GM19463 (cell line): ENCODE measurements around the gene MYZAP.

Source experiments
- ATAC-seq: cut with Tn5 transposase; IDR thresholded peaks from one replicate; pipeline ENCODE4 v1.9.1; 2021; ENCODE audit warnings: mild to moderate bottlenecking, moderate library complexity; ENCODE audit not compliant: unreplicated experiment

MYZAP gene

DNA sequence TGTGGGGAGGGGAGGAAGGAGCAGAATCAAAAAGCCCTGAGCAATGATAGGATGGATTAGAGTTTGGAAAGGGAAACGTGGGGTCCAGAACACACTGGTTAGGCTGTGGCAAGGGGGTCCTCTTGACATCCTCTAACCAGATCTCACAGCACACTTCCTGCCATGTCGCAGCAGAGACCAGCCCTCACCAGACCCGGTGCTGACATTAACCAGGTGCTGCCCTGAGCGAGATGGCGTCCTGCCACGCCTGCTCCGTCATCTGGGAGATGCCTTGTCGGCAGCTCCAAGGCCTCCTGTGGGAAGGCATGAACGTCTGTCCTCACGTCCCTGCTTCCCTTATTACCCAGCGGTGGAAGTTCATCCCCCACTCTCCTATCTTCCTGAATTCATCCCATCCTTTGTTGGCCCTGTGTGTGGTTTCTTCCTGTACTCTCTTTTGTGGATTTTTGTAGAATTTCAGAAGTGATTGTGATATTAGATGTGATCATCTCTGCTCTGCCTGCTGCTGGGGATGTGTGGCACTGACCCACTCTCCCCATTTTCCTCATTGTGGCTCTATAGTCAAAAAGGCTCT, 29.4 kb upstream of the MYZAP start:
- ATAC-seq, result no peak

DNA sequence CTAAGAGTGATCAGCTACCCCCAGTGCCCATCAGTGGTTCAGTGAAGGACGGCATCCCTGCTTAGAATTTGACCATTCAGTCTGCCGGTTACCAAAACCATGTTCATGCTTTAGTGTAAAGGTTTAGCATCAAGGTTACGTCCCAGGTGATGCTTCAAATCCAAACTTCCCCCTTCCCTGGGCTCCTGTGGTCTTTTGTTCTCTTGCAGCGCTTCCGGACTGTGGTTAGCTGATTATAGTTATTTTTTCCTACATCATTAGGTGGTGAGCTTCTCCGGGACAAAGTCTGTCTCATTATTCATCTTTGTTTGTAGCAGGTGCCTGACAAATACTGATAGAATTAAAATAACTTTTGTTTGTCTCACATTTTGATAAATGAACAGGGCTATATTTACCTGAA, 28.3 kb upstream of the MYZAP start:
- ATAC-seq, result no peak

DNA sequence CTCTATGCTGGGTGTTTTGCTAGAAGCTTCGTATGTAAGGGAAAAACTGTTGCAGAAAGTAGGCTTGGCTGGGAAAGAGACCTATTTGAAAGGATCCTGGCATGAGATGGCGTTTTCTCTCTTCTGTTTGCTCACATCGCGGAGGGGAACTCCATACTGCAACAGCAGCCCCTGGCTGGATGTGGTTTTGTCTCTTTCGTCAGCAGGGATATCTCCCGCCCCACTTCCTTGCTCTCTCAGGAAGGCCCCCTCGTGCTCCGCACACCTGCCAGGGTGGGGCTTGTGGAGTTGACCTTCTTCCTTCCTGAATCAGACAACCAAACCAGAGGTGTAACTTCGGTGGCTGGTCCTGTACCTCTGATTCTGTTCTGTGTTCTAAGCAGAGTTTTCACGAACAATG, 26.4 kb upstream of the MYZAP start:
- no peak for ATAC-seq

DNA sequence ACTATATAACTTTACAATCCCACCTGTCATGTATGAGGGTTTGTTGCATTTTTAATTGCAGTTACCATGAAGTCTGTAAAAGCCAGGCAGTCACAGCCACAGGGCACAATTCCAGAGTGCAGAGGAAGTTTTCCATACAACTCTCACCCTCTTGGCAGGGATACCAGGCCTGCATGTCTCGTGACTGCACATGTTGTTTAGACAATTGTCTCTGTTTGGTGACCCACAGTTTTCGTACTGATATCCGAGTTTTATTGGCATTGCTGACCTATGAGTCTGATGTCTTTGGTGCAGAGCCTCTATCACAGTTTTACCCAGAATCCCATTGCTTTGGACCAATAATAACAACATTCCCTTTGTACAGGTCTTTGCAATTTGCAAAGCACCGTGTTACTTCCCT, 24.9 kb upstream of the MYZAP start:
- ATAC-seq, result no peak

DNA sequence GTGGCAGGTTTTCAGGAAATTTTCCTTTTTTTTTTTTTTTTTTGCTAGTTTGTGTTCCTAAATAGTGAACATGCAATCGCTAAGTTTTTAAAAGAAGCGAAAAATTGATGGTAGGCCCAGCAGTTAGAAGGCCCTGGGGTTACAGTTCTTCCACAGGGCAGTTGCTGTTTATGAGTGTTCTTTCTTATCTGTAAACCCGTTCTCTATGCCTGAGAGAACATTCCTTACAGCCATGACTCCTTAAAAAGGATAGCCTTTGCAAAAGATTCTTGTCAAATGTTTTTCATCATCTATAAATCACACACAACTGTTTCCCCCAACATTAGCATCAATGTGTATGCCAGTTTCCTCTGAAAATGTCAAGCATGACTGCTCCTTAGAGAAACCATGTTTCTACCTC, 23.8 kb upstream of the MYZAP start:
- no peak for ATAC-seq

DNA sequence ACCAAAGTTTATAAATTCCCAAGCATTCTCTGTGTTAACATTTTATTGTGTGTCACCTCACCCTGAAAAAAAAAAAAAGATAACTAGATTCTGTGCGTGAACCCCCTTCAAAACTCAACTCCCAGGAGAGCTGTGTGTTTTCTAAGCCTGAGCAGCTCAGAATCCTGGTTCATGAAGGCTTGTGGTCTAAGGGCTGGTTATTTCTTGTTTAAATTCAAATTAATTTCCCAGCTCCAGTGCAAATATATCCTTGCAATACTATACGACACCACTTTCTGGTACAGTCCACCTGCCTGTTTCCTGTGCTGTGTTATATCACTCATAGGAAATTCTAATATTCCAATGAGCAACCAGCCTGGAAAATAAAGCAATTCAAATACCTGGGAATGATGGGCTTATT, 23.4 kb upstream of the MYZAP start:
- ATAC-seq, result no peak

DNA sequence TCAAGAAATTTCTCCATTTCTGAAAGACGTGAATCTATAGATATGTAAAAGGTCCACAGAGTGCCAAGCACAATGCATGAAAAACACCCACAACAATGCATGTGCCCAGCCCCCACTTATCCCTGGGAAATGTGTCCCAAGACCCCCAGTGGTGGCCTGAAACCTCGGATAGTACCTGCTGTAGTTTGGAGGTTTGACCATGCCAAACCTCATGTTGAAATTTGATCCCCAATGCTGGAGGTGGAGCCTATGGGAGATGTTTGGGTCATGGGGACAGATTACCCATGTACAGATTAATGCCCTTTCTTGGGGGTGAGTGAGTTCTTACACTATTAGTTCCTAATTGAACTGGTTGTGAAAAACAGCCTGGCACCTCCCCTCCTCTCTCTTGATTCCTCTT, 21.4 kb upstream of the MYZAP start:
- no peak for ATAC-seq

DNA sequence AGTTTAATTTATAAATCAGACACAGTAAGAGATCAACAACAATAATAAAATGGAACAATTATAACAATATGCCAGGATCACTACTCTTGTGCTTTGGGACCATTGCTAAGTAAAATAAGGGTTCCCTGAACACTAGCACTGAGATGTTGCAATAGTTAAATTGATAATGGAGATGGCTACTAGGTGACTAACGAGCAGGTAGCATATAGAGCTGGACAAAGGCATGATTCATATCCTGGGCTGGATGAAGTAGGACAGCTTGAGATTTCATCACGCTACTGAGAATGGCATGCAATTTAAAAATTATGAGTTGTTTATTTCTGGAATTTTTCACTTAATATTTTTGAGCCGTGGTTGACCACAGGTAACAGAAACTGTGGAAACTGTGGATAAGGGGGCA, 20.7 kb upstream of the MYZAP start:
- no peak for ATAC-seq

DNA sequence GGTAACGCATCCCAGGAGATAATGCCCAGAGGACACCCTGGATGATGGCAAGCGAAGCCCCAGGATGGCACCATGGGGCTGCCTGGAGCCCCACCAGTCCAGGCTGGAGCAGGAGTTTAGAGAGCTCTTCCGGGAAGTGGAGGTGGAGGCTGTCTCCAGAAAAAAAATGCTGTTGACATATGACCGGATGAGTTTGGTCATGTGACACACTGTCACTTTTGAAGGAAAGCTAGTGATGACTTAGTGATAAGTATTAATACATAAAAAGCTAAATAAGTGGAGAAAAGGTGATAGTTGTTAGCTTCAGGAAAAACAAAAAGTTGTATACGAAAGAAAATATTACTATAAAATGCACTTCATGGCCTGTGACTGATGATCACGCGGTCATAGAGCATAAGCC, 20.0 kb upstream of the MYZAP start:
- no peak for ATAC-seq

DNA sequence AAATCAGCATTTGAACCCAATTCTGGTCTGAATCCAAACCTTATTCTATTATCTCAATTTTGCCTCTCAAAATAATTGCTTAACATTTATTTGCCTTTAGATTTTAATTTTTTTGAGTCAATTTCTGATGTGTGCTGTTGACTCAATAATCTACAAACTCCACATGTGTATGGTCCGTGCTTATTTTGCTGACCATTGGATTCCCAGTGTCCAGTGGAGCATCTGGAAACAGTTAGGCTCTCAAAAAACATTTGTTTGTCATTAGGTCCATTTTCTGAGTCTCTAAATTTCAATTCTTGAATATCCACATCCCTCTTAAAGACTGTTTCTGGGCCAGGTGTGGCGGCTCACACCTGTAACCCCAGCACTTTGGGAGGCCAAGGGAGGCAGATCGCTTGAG, 19.2 kb upstream of the MYZAP start:
- no peak for ATAC-seq

DNA sequence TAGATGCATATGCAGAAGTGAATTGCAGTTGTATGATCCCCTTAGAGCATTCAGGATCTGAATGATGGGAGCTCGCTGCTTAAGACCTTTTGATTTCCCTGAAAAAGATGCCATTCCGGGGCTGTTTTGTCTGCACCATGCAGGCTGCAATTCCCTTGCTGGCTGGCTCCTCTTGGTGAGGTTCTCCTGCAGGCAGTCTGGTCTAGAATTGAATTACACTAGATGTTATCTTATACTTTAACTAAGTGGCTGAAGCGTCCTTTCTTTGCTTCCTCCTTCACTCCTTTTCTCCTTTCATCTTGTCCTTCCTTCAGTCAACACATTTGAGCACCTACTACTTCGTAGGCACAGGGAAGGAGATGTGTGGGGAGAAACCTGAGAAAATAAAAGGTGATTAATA, 18.6 kb upstream of the MYZAP start:
- ATAC-seq, result no peak

DNA sequence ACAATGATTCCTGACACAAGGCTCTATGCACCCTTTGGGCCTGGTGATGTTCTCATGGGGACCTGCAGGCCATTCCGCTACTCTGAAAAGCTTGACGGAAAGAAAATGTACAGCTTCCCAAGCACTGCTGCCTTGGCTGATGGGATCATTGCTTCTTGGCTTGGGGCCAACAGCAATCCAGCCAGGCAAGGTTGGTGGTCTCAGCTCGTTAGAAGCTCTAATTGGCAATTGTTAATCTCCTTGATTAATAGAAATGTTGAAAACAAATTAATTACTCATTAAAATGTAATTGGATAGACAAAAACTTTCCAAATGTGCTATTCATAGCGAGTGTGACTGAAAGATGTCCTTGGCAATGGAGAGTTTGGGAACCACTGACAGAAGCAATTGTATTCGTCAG, 16.3 kb upstream of the MYZAP start:
- ATAC-seq, result no peak

DNA sequence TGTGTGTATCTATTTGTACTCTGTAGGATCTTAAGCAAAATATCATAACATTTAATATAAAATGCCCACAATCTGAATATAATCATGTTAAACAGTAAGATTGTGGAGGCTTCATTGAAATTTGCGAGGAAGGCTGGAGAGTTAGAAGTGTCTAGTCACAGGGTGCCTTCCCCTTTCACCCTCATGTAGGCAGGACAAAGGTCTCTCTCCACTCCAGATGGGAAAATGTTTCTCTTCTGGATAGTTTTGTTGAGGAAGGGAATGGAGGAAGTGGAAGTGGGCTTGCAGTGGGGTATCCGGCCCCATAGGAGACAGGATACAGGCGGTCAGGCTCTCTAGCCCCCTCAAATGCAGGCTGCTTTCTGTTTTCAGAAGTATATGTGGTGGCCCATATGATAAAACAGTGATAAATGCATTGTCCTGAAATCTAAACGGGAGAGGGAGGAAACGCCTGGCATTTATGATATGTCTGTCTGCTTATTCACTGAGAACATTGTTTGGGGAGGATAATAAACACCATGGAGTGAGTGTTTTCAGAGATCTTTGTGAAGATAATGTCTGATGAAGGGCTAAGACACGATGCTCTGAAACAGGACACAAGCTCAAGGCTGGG, 13.3 kb upstream of the MYZAP start:
- no peak for ATAC-seq

DNA sequence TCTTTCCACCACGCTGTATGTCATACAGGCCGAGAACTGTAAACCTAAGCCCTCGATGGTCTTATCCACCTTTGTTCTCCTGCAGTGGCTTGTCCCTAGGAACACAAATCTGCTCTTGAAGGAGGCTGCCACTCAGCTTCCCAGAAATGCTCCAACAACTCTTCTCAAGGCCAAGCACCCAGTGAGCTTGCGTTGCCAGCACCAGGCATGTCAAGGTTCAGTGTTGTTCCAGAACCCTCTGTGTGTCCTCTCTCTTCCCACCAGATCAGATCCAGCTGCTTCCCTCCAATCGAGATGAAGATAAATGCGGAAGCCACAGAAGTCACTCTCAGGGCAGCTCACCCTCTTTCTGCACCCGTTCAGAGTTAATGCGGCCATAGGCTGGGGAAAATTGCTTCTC, 11.3 kb upstream of the MYZAP start:
- ATAC-seq, result no peak

DNA sequence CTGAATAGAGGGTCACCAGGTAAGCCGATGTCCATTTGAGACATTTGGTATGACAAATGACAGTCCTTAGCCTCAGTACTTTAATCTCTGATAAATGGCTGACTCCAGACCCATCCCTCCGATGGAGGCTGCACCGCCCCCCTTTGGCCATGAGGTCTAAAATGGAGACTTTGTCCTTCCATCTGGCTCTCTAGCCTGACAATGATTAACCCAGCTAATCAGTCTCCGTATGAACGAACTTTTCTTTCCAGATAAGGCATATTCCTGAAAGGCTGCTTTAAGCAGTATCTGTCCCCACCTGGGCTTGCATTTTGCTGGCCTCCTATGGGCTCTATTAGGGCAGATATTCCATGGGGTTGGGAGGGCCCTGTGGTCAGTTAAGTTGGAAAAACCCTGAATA, 10.8 kb upstream of the MYZAP start:
- no peak for ATAC-seq

DNA sequence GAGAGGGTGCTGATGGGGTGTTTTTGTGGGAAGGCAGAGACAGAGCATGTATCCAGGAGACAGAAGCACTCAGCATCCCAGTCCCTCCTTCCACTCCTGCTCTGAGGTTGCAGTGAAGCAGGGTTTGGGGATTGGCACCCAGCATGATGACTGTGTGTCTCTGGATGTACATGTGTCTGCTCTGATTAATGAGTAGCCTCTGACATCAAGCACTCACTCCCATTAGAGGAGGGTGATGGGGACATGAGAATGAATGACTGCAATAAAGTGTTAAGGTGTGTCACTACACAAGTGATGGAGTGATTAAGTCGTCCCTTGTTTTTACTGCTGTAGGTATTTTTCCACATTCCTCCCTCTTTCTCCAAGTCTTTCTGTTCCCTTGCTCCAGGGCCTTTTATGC, 9.6 kb upstream of the MYZAP start:
- ATAC-seq, result no peak

DNA sequence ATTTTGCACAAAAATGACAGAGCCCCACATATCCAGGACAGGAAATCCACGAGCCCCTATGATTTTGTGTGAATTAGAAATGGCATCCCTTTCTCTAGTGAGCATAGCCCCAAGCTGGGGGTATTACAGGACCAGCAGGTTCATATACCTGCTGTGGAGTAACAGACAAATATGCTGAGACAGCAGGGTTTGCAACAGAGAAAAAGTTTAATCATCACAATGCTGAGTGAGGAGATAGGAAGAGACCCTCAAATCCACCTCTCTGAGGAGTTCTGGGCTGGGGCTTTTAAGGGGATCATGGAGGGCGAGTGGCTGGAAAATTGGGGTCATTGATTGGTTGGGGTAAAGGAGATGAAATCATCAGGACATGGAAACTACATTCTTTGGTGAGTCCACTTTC, 8.4 kb upstream of the MYZAP start:
- no peak for ATAC-seq

DNA sequence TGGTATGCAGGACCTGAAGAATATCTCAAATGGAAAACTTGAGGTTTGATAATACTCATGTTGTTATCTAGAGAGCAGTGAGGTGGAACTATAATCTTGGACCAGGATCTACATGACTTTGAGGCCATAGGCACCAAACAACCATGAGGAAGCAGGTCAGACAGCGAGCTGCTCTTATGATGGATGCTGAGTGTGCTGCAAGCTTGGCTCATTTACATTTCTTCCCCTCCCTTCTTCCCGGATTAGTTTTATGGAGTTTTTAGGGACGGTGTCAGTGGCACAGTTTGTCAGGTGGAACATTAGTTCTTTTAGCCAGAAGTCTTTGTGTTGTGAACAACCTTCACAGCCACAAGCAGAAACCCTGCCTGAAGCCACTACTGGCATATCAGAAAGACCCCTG, 8.0 kb upstream of the MYZAP start:
- no peak for ATAC-seq

DNA sequence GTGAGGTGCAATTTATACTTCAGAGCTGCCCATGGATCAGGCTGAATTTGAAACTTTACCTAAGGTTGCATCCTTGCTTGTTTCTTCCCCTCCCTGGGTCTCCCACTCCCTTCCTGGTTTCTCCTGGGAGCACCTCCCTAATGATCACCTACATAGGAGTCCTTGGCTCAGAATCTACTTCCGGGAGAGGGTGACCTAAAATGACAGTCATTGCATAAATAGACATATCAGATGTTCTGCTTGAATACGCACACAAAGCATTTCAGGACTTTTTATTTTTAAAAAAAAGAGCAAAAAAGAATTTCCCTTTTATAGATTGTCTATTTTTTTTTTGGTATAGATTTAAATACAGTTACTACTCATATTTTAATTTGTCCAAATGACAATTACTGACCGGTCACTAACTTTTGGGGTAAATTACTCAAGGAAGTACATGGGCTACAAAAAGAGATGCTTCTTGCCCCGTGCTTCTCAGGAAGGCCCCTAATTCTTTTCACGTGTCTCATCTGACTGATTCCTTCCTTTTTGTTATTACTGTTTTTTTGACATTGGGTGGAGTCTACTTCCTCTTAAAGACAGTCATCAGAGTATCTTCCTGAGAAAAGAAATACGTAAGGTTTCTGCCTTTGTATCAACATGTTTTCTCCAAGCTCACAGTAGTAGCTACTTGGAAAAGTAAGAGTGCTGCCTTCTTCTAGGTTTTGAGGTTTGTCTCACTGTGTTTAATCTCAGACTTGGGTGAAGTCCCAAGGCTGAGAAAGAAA, 4.9 kb upstream of the MYZAP start:
- no peak for ATAC-seq

DNA sequence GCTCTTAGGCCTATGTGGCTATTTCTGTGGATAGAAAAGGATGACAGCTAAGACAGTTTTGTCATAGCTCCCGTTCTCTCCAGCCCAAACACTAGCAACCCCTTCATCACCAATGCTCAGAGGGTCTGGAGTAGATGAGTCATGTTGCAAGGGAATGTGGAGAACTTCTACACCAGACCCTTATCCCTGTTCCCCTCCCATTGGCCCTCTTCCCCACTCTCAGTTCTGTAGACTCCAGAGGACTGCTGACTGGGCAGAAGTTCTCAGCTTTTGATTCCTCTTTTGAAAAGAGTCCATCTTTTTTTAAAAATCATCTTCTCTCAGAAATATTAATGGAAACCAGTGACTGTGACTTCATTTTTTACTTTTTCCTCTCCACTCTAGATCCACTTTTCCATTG, 2.4 kb upstream of the MYZAP start:
- no peak for ATAC-seq

DNA sequence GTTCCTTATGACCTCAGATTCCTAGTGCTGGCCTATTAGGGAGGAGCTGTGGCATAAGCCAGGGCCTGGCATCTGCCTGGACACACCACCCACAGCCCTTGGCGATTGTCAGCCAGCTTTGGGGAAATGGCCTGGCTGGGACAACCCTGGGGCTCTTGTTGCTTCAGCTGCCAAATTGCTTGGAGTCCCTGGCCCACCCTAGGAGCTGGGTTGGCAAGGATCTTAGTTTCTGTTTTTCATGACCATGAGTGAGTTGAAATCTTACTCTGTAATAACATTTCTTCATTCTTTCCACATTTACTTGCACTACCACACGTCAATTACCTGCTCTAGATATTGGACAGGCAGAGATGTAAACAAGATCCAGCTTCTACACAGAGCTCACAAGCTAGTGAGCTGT, 1.9 kb upstream of the MYZAP start:
- no peak for ATAC-seq

DNA sequence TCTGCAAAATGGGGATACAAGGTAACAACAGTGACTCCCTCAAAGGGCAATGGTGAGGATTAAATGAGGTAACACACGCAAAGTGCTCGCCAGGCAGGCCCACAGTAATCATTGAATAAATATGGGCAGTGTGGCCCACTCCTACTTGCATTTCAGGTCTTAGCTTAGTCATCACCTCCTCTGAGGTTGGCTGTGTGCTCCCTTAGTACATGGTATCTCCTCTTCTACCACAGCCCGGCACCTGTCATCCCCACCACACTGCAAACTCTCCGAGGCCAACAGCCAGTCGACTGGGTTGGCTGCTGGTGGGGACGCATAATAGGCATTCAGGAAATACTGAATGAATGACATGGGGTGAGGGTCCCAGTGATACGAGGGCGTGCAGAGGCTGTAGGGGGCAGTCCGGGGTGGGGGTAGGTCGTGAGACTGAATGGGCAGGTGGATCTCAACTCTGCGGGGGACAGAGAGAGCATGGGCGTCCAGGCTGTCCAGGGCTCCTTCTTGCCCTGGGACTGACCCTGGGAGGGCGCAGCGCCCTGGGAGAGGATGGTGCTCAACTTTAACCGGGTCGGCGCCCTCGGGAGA, 375 bp upstream of the MYZAP start:
- no peak for ATAC-seq
